B cell (primary cell): ENCODE results near the gene DTX3L. TPM values are rescaled to one million over a fixed set of nuclear protein-coding genes. Genes with fewer than 3 reads are reported as not detected.

ENCODE experiments used
- ATAC-seq: fragments of 200-7000 bp; cut with Tn5 transposase; one replicate; pipeline ENCODE4 v1.10.0; 2021; ENCODE audit warnings: low read depth, mild to moderate bottlenecking, moderate number of reproducible peaks, moderate library complexity
- CTCF ChIA-PET: fragments of 350-600 bp; sonication (Branson Sonifier 250); formaldehyde crosslinking; loops from one replicate; lab custom pipeline; 2021; ENCODE audit warnings: antibody characterized with exemption, inconsistent platforms; lab: Charles Lee
- POLR2A ChIA-PET: fragments of 350-600 bp; sonication (Branson Sonifier 250); formaldehyde crosslinking; loops from one replicate; lab custom pipeline; 2021; ENCODE audit warnings: antibody characterized with exemption; lab: Charles Lee
- DNase-seq: peaks from one replicate; pipeline ENCODE4 v3.0.0; 2013
- H2AFZ ChIP-seq: 2 replicates; pipeline ENCODE4 v1.6.1; 2012; ENCODE audit warnings: mild to moderate bottlenecking, low read depth, low read length; ENCODE audit not compliant: insufficient read depth, poor library complexity, severe bottlenecking
- H3K27ac ChIP-seq, 2 donors: 1 replicate in 1 of 2; 2 replicates in 1 of 2; pipeline ENCODE4 v1.5.1; 2012 to 2013; ENCODE audit warnings: low read length in 2 of 2, mild to moderate bottlenecking in 2 of 2, moderate library complexity in 1 of 2
- H3K27me3 ChIP-seq, 4 experiments: fragments of 200-600 bp in 1 of 4; sonication (generic) in 1 of 4; replicated peaks in 1 of 4; 1 replicate in 2 of 4; 2 replicates in 2 of 4; pipeline versions ENCODE4 v1.6.1 to v1.7.0; 2013 to 2016; ENCODE audit warnings: low read length in 3 of 4, mild to moderate bottlenecking in 2 of 4, mixed read lengths in 1 of 4, moderate library complexity in 1 of 4; ENCODE audit not compliant: insufficient read depth in 4 of 4, control insufficient read depth in 3 of 4; ENCODE audit errors: control extremely low read depth in 1 of 4
- H3K36me3 ChIP-seq, 2 experiments: replicated peaks in 1 of 2; 1 replicate in 1 of 2; 2 replicates in 1 of 2; pipeline versions ENCODE4 v1.6.1 to v1.7.1; 2013; ENCODE audit warnings: low read length in 1 of 2; ENCODE audit not compliant: insufficient read depth in 2 of 2, control insufficient read depth in 1 of 2; ENCODE audit errors: control extremely low read depth in 1 of 2, extremely low read depth in 1 of 2
- H3K4me1 ChIP-seq, 2 donors: fragments of 200-600 bp in 1 of 2; sonication (generic) in 1 of 2; 1 replicate in 1 of 2; 2 replicates in 1 of 2; pipeline versions ENCODE4 v1.5.1 to v1.6.1; 2013 to 2017; ENCODE audit warnings: low read length in 2 of 2; ENCODE audit not compliant: control insufficient read depth in 2 of 2, insufficient read depth in 2 of 2
- H3K4me2 ChIP-seq: replicated peaks from 2 replicates; pipeline ENCODE3; 2012; ENCODE audit warnings: mild to moderate bottlenecking, low read depth, low read length; ENCODE audit not compliant: poor library complexity, severe bottlenecking
- H3K4me3 ChIP-seq, 5 experiments: fragments of 200-600 bp in 1 of 5; sonication (generic) in 1 of 5; 1 replicate in 3 of 5; 2 replicates in 2 of 5; pipeline versions ENCODE4 v1.5.1 to v1.7.0; 2011 to 2016; ENCODE audit warnings: low read length in 4 of 5, mild to moderate bottlenecking in 4 of 5, low read depth in 2 of 5, control low read depth in 1 of 5, moderate library complexity in 1 of 5; ENCODE audit not compliant: insufficient read depth in 1 of 5; ENCODE audit errors: control extremely low read depth in 1 of 5, extremely low read depth in 1 of 5
- H3K79me2 ChIP-seq: fragments of 200-600 bp; sonication (generic); one replicate; pipeline ENCODE4 v1.6.0; 2016; ENCODE audit warnings: low read length; ENCODE audit not compliant: control insufficient read depth, insufficient read depth
- H3K9ac ChIP-seq: fragments of 200-600 bp; sonication (generic); 2 replicates; pipeline ENCODE4 v1.6.1; 2017; ENCODE audit warnings: mild to moderate bottlenecking, low read length, moderate library complexity
- H3K9me3 ChIP-seq, 3 donors: one replicate each; pipeline versions ENCODE4 v1.6.1 to v1.7.1; 2013; ENCODE audit warnings: low read length in 2 of 3; ENCODE audit not compliant: control insufficient read depth in 2 of 3, insufficient read depth in 1 of 3; ENCODE audit errors: control extremely low read depth in 1 of 3
- H4K20me1 ChIP-seq: 2 replicates; pipeline ENCODE4 v1.6.0; 2012; ENCODE audit warnings: mild to moderate bottlenecking, low read length; ENCODE audit not compliant: insufficient read depth, control insufficient read depth, poor library complexity, severe bottlenecking
- H3K27ac Mint-ChIP-seq: one replicate; pipeline ENCODE4 v1.8.0; 2021; ENCODE audit warnings: mixed read lengths
- H3K27me3 Mint-ChIP-seq: one replicate; pipeline ENCODE4 v1.8.0; 2021; ENCODE audit warnings: mixed read lengths
- H3K4me1 Mint-ChIP-seq: one replicate; pipeline ENCODE4 v1.8.0; 2021; ENCODE audit warnings: mixed read lengths
- H3K4me3 Mint-ChIP-seq: one replicate; pipeline ENCODE4 v1.8.0; 2021; ENCODE audit warnings: mixed read lengths
- H3K9me3 Mint-ChIP-seq: one replicate; pipeline ENCODE4 v1.8.0; 2022; ENCODE audit warnings: mixed read lengths; ENCODE audit not compliant: insufficient read depth
- CTCF ChIP-seq: fragments of 200-600 bp; IDR thresholded peaks from one replicate; pipeline ENCODE4 v1.8.0; 2022; ENCODE audit warnings: antibody characterized with exemption, mild to moderate bottlenecking
- EZH2 ChIP-seq: IDR thresholded peaks from 2 replicates; pipeline ENCODE4 v1.6.1; 2012; ENCODE audit warnings: borderline replicate concordance, low read depth, mild to moderate bottlenecking, moderate library complexity, low read length; ENCODE audit not compliant: insufficient read depth, poor library complexity, severe bottlenecking
- WGBS: methylation state at CpG from one replicate; pipeline ENCODE4 v1.1.5; 2013; ENCODE audit warnings: missing lambda C conversion rate; ENCODE audit not compliant: insufficient coverage; 5-methylcytosine and 5-hydroxymethylcytosine counted together
- intact Hi-C: fragments of 100-400 bp; cut with micrococcal nuclease; formaldehyde crosslinking; loops from one replicate; pipeline ENCODE4 v1.10.0; 2022
- polyA plus RNA-seq: library from polyadenylated mRNA; depleted of rRNA; stranded (reverse); fragments of >200 nt; gene quantifications from 2 replicates; pipeline ENCODE4 v1.2.3, GENCODE V29; 2012
- total RNA-seq, 2 donors: library from RNA; stranded (reverse); fragments of 120-200 nt in 1 of 2; gene quantifications; 1 replicate in 1 of 2; 2 replicates in 1 of 2; pipeline versions ENCODE4 v1.2.3 to v1.2.4, GENCODE V29; 2013 to 2022

DTX3L gene
- total and polyA plus RNA-seq, 2 donors (not counting 1 experiment from before 2014, with no cell fraction given): 8.1 to 41.1 TPM

GRCh38 chr3:122515020-122515468 is 49.1 kb upstream of the DTX3L start:
- H4K20me1 ChIP-seq: peaks cover 19% of the 10 kb centered on the region
- CTCF ChIA-PET: interaction anchor here (0.7 to 1.3 kb wide), 6 partner anchors 10 to 164 kb away, joined by 3 to 6 read pairs (median 4); no protein-coding TSS in a partner anchor
- POLR2A ChIA-PET: interaction anchor here (0.7 to 2.1 kb wide), 7 partner anchors 14 to 687 kb away, joined by 3 to 7 read pairs (median 5); partner anchors contain the start of genes FAM162A, MIX23, SEC22A and WDR5B
- H3K27ac ChIP-seq: peak overlapping the region in 1 of 2 donors; percentile 99
- 2% methylated on average over 11 of the region's 19 CpGs for WGBS
- H3K27ac Mint-ChIP-seq: peak overlapping the region; percentile 96
- peaks cover 30% of the 10 kb centered on the region for H3K4me1 Mint-ChIP-seq
- peaks cover 0 to 1% of the 10 kb centered on the region in 2 experiments for H3K36me3 ChIP-seq
- peak overlapping the region; percentile 67 for H2AFZ ChIP-seq
- peaks cover 11 to 15% of the 10 kb centered on the region in 2 donors for H3K4me1 ChIP-seq
- no peaks in the 10 kb centered on the region for H3K9me3 ChIP-seq
- H3K4me3 Mint-ChIP-seq: peak overlapping the region; percentile 81
- H3K4me2 ChIP-seq: peak overlapping the region; percentile 70
- ATAC-seq: no peak
- peaks cover 36% of the 10 kb centered on the region for H3K79me2 ChIP-seq
- H3K27me3 Mint-ChIP-seq: no peaks in the 10 kb centered on the region
- peak overlapping the region; percentile 53 to 90 (median 85) for H3K4me3 ChIP-seq
- intact Hi-C loops: loop anchor here (2.0 kb wide), 2 partner anchors 62 to 1070 kb away; partner anchors contain the start of genes HACD2 and PARP15
- DNase-seq: no peak
- TF ChIP-seq EZH2 (no peak), CTCF (no peak)
- H3K9me3 Mint-ChIP-seq: no peaks in the 10 kb centered on the region
- H3K27me3 ChIP-seq: no peaks in the 10 kb centered on the region
- H3K9ac ChIP-seq: peak overlapping the region; percentile 98

- POLR2A ChIA-PET: interaction anchor here (1.3 kb wide), 1 partner anchor 100 kb away, joined by 3 read pairs; the partner anchor contains the start of gene WDR5B
- H4K20me1 ChIP-seq: peaks cover 15% of the 10 kb centered on the region
- H3K27ac Mint-ChIP-seq: no peak overlapping the region
- no peak overlapping the region for H3K27ac ChIP-seq
- peaks cover 25% of the 10 kb centered on the region for H3K4me1 Mint-ChIP-seq
- no peaks in the 10 kb centered on the region for H3K9me3 ChIP-seq
- H3K27me3 ChIP-seq: no peaks in the 10 kb centered on the region
- 100% methylated on average over 1 of the region's 3 CpGs for WGBS
- DNase-seq (no peak), ATAC-seq (no peak)
- H3K27me3 Mint-ChIP-seq: no peaks in the 10 kb centered on the region
- no peak overlapping the region for H3K4me3 ChIP-seq
- intact Hi-C loops: loop anchor here (2.0 kb wide), 2 partner anchors 61 to 1069 kb away; partner anchors contain the start of genes HACD2 and PARP15
- TF ChIP-seq EZH2: no peak
- no peak for TF ChIP-seq CTCF
- peaks cover 28% of the 10 kb centered on the region for H3K79me2 ChIP-seq
- no peaks in the 10 kb centered on the region for H3K9me3 Mint-ChIP-seq
- no peak overlapping the region for H3K4me2 ChIP-seq
- H3K4me3 Mint-ChIP-seq: peak overlapping the region; percentile 59
- peaks cover 0 to 1% of the 10 kb centered on the region in 2 experiments for H3K36me3 ChIP-seq
- H3K9ac ChIP-seq: no peak overlapping the region
- CTCF ChIA-PET: no interaction called here
- H2AFZ ChIP-seq: no peak overlapping the region
- peaks cover 11 to 15% of the 10 kb centered on the region in 2 donors for H3K4me1 ChIP-seq
These were observed 48.3 kb upstream of the DTX3L start for GRCh38 chr3:122515870-122516269.
